Activated CD8-positive, alpha-beta memory T cell treated with anti-CD3 and anti-CD28 coated beads, Interleukin-2, amount 50 U/mL, for 48 hours (primary cell): Measurements from ENCODE around the gene PDE4B.

Experiments used
- DNase-seq: peaks from one replicate; pipeline ENCODE4 v3.0.0-alpha.2; 2020

PDE4B gene

GRCh38 chr1:66143651-66144050 lies 351.0 kb downstream of the PDE4B start:
- no peak for DNase-seq

- DNase-seq: no peak
Observed at GRCh38 chr1:66147226-66147835, 354.6 kb downstream of the PDE4B start.

GRCh38 chr1:66152034-66152433 lies 359.3 kb downstream of the PDE4B start:
- DNase-seq: no peak

GRCh38 chr1:66154394-66154793 lies 361.7 kb downstream of the PDE4B start:
- DNase-seq: no peak

- DNase-seq: no peak
Observed at GRCh38 chr1:66156144-66156543, 363.4 kb downstream of the PDE4B start.

- DNase-seq: no peak
Observed at GRCh38 chr1:66159800-66160199, 367.1 kb downstream of the PDE4B start.

- DNase-seq: no peak
Observed at GRCh38 chr1:66160719-66161118, 368.0 kb downstream of the PDE4B start.

- DNase-seq: no peak
Observed at GRCh38 chr1:66166753-66167152, 374.1 kb downstream of the PDE4B start.

- no peak for DNase-seq
Observed at GRCh38 chr1:66167267-66167666, 374.6 kb downstream of the PDE4B start.

GRCh38 chr1:66168467-66168887 lies 375.8 kb downstream of the PDE4B start:
- DNase-seq: no peak

- DNase-seq: no peak
Observed at GRCh38 chr1:66168948-66169671, 376.4 kb downstream of the PDE4B start.

GRCh38 chr1:66172272-66172671 lies 379.6 kb downstream of the PDE4B start:
- DNase-seq: no peak

GRCh38 chr1:66175098-66175497 lies 382.4 kb downstream of the PDE4B start:
- DNase-seq: no peak

- no peak for DNase-seq
Observed at GRCh38 chr1:66175581-66175980, 382.9 kb downstream of the PDE4B start.

GRCh38 chr1:66176012-66176715 lies 383.5 kb downstream of the PDE4B start:
- DNase-seq: no peak

- no peak for DNase-seq
Observed at GRCh38 chr1:66176832-66177231, 384.1 kb downstream of the PDE4B start.

- no peak for DNase-seq
Observed at GRCh38 chr1:66177510-66177909, 384.8 kb downstream of the PDE4B start.

GRCh38 chr1:66182026-66182425 lies 389.3 kb downstream of the PDE4B start:
- DNase-seq: no peak

- DNase-seq: peak; percentile 58
Observed at GRCh38 chr1:66182551-66183178, 390.0 kb downstream of the PDE4B start.

GRCh38 chr1:66183400-66183799 lies 390.7 kb downstream of the PDE4B start:
- DNase-seq: no peak

GRCh38 chr1:66197120-66197519 lies 404.4 kb downstream of the PDE4B start:
- DNase-seq: no peak

GRCh38 chr1:66197785-66198184 lies 405.1 kb downstream of the PDE4B start:
- no peak for DNase-seq

GRCh38 chr1:66206563-66207144 lies 414.0 kb downstream of the PDE4B start:
- DNase-seq: no peak
